Kidney glomerular epithelial cell (primary cell): ENCODE data around the gene ZNF487.
A peak's percentile ranks its signal among the peaks of the same experiment; 100 is the strongest.
"Not testable (repeated sequence)": the region's sequence is repeated elsewhere in the genome, so short reads cannot be mapped to it uniquely, and the experiment has no call there.

ENCODE experiments used
- DNase-seq: peaks from one replicate; lab custom pipeline; 2025; lab: John Stamatoyannopoulos, UW

ZNF487 gene

DNA sequence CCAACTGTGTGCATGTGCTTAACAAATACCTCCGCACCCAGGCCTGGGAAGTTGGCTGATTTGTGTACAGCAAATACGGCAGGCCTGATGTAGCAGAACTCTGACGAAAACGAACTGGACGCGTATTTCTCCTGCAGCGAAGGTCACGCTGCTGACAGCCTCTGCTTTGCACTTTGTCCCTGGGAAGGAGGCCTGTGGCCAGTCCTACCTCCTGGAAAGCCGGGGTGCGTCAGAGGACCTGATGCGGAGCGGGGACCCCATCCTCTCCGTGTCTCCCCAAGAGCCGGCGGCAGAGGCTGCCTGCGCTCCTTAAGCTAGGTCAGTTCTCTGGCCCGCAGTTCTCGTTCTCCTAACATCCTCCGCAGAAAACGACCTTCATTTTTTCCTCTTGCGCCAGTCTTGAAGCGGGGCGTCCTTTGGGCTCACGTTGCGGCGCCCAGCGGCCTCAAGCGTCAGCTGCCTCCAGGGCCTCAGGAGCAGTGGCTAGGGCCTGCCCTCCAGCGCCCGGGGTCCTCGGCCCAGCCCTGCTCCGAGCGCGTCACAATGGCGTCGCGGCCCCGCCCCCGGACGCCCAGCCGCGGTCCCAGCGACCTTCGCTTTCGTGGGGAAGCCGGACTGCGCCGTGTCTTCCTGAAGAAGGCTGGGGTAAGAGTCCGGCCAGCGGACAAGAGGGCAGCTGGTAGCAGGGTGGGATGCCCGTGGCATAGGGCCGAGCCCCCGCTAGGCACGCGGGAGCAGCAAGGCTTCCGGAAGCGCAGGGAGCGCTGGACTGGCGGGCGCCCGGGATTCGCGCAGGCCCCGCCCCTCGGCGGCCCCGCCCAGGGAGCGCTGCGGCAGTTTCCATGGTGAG, at the start of gene ZNF487:
ZNF487 (plus strand) TSS at position 821 of the 850 bp plus-strand sequence. CDS start 38,703 bp downstream, outside the sequence.
- DNase-seq: peak; percentile 82

DNA sequence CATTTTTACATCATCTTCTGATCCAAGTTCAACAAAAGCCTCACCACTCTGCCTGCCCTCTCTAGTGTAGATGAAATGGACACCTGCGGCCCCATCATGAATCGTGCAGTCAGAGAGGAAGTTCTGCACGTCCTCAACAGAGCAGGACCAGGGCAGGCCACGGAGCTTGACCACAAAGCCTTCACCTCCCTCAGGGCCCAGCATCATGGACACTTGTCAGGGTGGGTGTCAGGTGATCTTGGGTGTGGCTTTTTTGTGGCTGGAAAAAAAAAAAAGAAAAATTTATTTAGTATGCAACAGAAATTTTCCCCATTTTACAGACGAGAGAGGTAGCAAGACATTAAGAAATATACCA, 49.3 kb upstream of the ZNF487 start:
- DNase-seq: no peak

DNA sequence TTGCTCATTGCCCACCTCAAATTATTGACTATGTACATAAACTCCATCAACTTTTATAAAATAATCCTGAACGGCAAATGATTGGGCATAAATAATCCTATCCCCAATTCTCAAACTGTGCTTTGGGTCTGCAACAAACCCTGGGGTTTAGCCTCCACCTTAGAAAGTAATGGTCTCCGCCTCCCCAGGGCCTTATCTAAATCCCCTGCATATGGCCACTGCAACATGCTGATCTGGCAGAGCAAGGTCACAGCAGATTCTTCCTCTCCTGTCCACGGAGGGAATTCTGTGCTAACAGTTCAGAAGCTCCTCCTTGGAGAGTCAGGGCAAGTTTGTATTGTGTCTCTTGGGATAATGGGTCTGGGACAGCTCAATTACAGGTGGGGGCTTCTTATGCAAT, 47.0 kb upstream of the ZNF487 start:
- DNase-seq: no peak

DNA sequence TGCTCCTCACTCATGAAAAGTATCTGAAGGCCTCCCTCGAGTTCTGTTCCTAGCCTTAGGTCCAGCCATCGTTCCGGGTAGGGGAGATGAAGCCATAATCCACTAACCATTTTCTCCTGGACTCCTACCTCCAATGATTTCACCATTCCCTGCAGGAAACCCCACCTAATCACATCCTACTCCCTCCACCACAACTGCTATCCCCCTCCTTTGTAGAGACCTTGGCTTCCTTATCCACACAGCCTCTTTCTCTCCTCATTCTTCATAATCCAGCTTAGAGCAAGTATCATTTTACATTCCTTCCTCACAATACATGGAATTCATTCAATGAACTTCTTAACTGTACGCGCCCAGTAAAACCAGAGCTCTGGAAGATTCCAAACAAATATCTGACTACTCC, 46.6 kb upstream of the ZNF487 start:
- DNase-seq: no peak

DNA sequence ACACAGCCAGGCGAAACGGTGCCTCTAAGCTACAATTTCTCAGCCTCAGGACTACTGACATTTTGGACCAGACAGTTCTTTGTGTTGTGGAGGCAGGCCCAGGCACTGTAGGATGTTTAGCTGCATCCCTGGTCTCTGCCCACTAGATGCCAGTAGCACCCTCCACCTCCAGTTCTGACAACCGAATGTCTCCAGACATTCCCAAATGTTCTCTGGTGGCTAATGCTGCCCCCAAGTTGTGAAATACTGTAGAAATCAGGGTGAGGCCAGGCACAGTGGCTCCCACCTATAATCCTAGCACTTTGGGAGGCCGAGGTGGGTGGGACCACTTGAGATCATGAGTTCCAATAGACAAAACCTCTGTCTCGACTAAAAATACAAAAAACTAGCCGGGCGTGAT, 46.2 kb upstream of the ZNF487 start:
- DNase-seq: no peak

DNA sequence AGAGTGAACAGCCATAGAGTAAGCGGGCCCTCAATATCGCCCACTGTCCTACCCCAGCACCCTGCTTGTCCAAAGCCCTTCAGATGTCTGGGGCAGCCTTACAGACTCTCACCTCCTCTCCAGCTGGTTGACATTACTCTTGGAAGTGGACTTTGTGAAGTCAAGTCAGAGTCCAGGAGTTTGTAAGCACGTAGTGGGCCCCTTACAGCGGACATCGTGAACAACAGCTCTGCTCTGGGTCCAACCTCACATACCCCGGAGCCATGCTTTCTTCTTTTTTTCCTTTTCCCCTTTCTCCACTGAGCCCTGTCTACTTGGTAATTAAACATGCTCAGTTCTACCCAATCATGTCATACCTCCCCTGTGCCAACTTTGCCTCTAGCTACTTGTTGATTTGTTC, 45.4 kb upstream of the ZNF487 start:
- no peak for DNase-seq

DNA sequence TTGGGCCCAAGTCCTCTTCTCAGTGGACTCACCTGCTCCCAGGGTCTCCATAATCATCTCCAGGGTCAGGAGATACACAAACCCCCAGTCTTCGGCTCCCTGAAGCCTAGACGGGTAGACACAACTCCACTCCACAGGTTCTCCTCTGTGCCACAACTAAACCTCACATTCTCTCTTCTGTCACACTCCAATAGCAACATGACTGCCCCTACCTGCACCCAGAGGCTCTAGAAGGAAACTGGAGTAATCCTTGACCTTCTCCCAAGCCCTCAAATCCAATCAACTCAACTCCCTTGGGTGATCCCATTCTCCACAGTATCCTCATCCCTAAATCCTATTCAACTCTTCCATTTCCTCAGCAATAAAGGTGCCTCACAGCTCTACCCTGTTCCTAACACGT, 44.2 kb upstream of the ZNF487 start:
- DNase-seq: no peak

DNA sequence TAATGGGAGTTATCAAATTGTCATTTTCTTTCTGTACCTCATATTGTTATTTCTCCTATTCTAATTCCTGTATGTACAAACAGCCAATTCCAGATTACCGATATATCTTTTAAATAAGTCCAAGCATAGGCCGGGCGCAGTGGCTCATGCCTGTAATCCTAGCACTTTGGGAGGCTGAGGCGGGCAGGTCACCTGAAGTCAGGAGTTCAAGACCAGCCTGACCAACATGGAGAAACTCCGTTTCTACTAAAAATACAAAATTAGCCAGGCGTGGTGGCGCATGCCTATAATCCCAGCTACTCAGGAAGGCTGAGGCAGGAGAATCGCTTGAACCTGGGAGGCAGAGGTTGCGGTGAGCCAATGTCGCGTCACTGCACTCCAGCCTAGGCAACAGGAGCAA, 43.7 kb upstream of the ZNF487 start:
- DNase-seq: not testable (repeated sequence)

DNA sequence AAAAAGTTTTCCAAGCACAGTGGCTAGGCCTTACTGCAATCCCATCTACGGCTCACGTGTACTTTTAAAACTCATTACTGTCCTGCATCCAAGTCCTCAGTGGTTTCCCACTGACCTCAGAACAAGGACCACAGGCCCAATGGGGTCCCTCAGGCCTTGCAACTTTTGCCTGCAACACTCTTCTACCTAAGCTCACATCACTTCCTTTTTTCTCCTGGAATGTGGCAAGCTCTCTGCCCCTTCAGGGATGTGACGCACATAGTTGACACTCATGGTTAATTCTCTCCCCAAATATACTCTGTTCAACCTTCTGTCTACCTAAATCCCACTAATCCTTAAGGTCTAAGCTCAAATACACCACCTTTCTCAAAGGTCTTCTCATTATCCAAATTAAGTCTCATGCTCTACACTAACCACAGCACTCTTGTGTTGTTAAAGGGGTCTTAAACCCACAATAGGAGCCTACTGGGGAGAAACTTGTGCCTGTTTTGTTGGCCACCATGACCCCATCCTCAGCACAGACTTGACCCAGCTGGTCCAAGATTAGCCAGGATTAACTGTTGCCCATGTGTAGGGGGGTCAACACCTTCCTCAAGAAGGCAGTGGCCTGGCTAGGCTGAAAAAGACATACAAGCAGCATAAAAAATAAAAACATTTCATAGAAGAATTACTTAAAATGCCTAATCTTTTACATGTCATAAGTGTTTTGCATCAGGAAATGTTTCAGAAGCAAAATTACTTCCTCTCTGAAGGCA, 43.1 kb upstream of the ZNF487 start:
- DNase-seq: no peak

DNA sequence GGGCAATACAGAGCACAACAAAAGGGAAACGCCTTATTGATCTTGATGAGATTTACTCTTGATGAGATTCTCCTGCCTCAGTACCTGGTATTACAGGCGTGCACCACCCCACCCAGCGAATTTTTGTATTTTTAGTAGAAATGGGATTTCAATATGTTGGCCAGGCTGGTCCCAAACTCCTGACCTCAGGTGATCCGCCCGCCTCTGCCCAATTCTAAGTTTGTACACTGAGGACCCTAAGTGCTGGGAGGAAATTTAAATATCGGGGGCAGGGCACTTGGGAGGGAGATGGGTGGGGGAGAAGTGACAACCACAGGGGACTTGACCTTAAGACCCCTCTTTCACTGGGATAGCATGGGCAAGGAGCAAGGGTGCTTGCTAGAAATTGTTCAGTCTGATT, 42.0 kb upstream of the ZNF487 start:
- DNase-seq: no peak

DNA sequence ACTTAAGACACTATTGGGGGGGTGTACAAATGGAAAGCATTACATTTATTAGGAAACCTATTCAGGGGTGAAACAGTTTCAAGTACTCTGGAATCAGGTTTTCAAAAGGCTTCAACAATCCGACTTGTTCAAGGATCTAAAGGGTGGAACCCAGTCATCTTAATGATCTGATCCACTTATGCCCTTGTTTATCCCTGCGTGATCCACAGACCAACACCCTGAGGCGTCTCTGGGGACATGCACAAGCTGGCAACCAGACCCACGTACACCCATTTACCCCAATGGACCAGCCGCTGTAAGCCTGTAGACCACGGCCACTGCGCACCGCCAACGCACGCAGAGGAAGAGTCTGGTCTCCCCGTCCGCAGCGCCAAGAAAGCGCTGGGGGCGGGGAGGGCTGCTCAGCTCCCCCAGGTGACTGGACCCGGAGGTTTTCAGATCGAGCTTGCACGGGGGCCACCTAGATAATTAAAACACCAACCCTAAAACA, 41.3 kb upstream of the ZNF487 start:
- DNase-seq: no peak

DNA sequence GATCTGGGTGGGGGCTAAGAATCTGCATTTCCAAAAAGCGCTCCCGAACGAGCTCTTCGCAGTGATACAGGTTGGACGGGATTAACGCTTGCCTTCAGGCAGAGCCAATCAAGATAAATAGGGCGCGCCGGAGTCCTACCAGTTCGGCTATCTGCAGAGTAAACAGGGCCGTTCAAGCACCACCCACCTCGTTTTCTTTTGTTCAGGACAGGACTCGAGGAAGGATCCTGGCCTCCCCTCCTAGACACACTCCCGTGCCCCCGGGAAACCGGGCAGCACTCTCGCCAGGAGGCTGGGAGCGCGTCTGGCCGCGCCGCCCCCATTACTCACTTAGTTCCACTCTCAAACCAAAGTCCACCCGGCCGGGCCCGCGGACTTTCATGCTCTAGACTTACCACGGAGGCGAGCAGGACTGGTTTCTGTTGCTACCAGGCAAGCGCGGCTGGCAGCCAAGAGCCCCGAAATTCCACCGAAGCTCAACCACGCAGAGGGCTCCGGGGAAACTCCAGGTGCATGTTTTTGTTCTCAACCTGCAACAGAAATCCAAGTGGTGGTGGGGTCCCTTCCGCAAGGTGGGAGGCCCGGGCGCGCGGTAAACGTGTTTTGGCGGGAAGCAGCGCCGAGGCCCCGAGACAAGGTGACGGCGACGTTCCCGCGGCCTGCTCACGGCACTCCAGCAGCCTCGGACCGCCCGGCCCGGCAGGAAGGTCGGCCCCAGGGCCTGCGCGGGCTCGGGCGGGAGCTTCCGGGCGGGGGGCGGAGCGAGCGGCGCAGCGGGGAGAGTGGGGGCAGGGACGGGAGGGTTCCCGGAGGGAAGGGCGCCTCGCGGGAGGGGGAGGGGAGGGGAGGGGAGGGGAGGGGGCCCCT, 40.6 kb upstream of the ZNF487 start:
- DNase-seq: peak; percentile 31

DNA sequence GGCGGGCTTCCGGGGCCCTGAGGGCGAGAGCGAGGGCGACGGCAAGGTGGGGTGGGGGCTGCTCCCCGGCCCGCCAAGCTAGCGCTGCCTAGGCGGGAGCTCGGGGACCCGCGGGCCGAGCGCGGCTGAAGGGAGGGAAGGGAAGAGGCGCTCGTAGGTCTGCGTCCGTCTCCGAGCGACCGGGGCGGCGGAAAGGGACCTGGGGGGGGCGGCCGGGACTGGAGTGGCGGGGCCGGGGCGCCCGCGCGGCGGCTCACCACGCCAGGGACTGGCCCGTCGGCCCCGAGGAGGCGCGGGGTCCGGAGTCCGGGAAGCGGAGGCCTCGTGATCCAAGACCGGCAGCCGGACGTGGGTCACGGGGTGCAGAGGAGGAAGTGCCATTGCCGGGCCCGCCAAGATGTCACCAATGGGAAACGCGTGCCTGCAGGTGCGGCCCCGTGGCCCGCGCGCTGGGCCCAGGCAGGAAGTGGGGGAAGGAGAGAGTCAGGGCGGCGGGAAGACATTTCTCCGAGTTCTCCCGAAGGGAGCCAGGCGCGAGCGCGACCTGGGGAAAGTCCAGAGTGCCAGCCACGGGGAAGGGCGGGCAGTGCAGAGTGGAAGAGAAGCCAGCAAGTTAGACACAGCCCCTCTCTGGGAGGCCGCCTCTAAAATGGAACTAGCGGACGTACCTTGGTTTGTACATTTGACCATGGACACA, 39.8 kb upstream of the ZNF487 start:
- DNase-seq: peak; percentile 69

DNA sequence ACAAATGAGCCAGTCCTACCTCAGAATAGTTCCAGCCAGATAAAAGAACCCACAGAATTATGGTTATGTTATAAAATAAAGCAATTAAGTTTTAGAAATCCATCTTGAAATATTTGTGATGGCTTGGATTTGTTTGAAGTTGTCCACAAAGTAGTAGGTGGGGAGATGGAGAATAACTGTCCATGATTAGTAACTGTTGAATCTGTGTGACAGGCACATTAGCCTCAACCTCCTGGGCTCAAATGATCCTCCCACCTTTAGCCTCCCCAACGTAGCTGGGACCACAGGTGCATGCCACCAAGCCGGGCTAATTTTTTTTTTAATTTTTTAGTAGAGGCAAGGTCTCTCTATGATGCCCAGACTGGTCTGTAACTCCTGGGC, 38.0 kb upstream of the ZNF487 start:
- DNase-seq: no peak

DNA sequence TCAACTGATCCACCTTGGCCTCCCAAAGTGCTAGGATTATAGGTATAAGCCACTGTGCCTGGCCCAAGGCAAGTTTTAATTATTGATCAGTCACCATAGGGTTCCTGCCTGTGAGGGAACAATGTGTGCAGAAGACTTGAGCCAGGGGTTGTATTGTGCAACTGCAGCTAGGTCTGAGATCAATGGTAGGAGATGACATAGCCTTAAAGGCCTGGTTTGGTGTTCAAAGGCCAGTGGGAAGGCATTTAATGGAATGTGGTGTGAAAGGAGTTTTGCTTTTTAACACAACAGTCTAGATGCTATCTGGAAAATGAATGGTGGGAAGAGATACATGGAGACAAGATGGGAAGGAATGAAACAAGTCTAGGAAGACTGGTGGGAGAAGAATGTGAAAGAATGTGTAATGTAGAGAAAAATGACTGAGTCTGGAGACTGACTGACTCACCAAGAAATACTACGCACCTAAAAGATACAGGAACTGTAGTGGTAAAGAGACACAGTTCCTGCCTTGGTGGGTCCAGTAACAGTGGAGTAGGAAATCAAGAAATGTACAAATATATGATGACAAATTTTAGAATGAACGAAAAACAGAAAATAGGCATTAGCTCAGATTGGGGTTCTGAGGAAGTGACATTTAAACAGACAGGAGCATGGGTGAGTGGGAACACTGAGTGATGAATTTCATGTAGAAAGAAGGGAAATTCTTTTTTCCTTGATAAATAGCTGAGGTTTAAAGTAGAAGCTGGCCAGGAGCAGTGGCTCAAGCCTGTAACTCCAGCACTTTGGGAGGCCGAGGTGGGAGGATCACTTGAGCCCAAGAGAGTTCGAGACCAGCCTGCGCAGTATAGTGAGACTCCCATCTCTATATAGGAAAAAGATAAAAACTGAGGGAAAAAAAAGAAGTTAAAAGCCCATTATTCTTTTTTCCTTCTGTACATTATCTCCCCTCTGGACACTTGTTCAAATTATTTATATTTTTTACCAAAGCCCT, 37.3 kb upstream of the ZNF487 start:
- DNase-seq: no peak

DNA sequence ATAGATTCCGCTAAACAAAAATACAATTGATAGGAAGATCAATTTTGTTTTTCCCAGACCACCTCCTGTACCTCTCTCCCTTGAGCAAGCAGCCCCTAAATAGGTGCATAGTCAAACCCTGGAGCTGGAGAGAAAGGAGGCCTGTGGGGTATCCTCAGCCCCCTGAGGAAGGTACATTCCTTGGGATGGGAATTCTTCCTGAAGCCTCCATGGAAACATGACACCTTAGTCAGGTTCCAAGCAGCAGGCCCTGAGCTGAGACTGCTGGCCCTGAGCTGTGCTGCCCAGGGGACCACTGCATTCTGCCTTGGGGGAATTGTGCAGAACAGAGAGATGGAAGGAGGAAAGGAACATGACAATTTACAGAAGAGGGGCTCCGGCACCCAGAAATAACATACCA, 35.3 kb upstream of the ZNF487 start:
- DNase-seq: no peak

DNA sequence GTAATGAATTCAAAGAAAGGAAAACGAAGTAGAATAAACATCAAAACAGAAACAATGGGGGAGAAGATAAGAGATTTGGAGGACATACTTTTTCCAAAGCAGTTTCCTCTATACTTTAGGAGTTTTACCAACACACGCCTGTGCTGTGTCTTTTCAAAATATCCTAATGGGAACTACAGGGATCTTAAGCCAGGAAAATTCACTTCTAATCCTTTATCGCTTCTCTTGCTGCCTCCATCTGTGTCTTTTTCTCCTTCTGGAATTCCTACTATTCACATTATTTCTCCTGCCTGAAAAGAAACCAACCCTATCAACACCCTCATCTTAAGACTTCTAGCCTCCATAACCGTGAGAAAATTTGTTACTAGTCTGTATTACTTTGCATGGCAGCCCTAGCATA, 34.7 kb upstream of the ZNF487 start:
- no peak for DNase-seq

DNA sequence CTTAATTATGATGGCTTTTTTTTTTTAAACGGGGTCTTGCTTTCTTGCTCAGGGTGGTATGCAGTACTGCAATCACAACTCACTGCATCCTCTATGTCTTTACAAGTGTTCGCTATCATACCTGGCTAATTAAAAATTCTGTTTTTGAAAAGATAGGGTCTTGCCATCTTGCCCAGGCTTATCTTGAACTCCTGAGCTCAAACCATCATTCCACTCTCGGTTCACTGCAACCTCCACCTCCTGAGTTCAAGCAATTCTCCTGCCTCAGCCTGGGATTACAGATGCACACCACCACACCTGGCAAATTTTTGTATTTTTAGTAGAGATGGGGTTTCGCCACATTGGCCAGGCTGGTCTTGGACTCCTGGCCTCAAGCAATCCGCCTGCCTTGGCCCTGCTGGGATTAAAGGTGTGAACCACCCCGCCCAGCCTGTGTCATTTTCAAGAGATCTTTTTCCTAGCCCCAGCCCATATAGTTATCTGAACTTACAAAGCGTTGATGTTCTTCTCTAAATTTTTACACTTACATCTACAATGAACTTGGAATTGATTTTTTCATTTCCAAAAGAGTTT, 33.9 kb upstream of the ZNF487 start:
- DNase-seq: no peak

DNA sequence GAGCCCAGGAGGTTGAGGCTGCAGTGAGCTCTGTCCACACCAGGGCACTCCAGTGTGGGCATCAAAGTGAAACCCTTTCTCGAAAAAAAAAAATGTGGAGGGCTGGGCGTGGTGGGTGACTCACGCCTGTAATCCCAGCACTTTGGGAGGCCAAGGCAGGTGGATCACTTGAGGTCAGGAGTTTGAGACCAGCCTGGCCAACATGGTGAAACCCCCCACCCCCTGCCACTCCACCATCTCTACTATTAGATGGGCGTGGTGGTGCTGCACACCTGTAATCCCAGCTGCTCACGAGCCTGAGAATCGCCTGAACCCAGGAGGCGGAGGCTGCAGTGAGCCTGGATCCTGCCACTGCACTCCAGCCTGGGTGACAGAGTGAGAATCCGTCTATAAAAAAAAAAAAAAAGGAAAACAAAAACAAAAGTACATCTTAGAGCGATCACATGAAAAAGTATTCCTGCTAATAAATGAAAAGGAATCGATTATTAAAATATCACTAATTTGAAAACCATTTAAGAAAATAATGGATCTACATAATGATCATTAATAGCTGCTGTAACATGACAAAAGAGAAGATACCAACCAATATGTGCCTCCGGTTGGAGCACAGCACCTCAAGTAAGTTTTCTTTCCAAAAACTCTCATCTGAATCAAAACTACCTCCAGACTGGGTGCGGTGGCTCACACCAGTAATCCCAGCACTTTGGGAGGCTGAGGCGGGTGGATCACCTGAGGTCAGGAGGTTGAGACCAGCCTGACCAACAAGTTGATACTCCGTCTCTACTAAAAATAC, 32.8 kb upstream of the ZNF487 start:
- DNase-seq: no peak
